ENCODE measurements around the gene NOL4L. TPM values are rescaled to one million over a fixed set of nuclear protein-coding genes. Genes with fewer than 3 reads are reported as not detected.

The NOL4L gene
- total RNA-seq, 1 donor from 2014 or later = 106 TPM

GRCh38 chr20:32562495-32562911 is 22.6 kb downstream of the NOL4L start:
- Mint-ChIP-seq H3K9me3 (ENCODE audit: unreplicated experiment) (peaks cover 22% of the 10 kb centered on the region), H3K4me3 (ENCODE audit: unreplicated experiment) (no peak overlapping the region), H3K27ac (ENCODE audit: unreplicated experiment) (no peak overlapping the region), H3K27me3 (ENCODE audit: unreplicated experiment) (peaks cover 34% of the 10 kb centered on the region), H3K36me3 (ENCODE audit: unreplicated experiment) (peaks cover 5% of the 10 kb centered on the region), H3K4me1 (ENCODE audit: low read depth, unreplicated experiment) (peaks cover 36% of the 10 kb centered on the region)
- no peak for DNase-seq
- no peak for TF ChIP-seq CTCF (IDR thresholded peaks at IDR 0.05; ENCODE audit: partially characterized antibody, unreplicated experiment)

GRCh38 chr20:32560989-32561830 is 23.9 kb downstream of the NOL4L start:
- H3K36me3 Mint-ChIP-seq (ENCODE audit: unreplicated experiment) = peaks cover 5% of the 10 kb centered on the region
- H3K27me3 Mint-ChIP-seq (ENCODE audit: unreplicated experiment) = peaks cover 31% of the 10 kb centered on the region
- no peak for TF ChIP-seq CTCF (IDR thresholded peaks at IDR 0.05; ENCODE audit: partially characterized antibody, unreplicated experiment)
- peaks cover 28% of the 10 kb centered on the region for H3K9me3 Mint-ChIP-seq (ENCODE audit: unreplicated experiment)
- H3K4me3 Mint-ChIP-seq (ENCODE audit: unreplicated experiment) = no peak overlapping the region
- peak; percentile 50 for DNase-seq
- H3K4me1 Mint-ChIP-seq (ENCODE audit: low read depth, unreplicated experiment) = peaks cover 48% of the 10 kb centered on the region
- H3K27ac Mint-ChIP-seq (ENCODE audit: unreplicated experiment) = no peak overlapping the region

- peaks cover 29% of the 10 kb centered on the region for H3K27me3 Mint-ChIP-seq (ENCODE audit: unreplicated experiment)
- peak overlapping the region; percentile 36 for H3K4me3 Mint-ChIP-seq (ENCODE audit: unreplicated experiment)
- no peak for TF ChIP-seq CTCF (IDR thresholded peaks at IDR 0.05; ENCODE audit: partially characterized antibody, unreplicated experiment)
- H3K27ac Mint-ChIP-seq (ENCODE audit: unreplicated experiment) = no peak overlapping the region
- H3K36me3 Mint-ChIP-seq (ENCODE audit: unreplicated experiment) = peaks cover 5% of the 10 kb centered on the region
- H3K9me3 Mint-ChIP-seq (ENCODE audit: unreplicated experiment) = peaks cover 32% of the 10 kb centered on the region
- peaks cover 46% of the 10 kb centered on the region for H3K4me1 Mint-ChIP-seq (ENCODE audit: low read depth, unreplicated experiment)
- DNase-seq = no peak
Measured at GRCh38 chr20:32560482-32560988, 24.6 kb downstream of the NOL4L start.

GRCh38 chr20:32559753-32560380 is 25.3 kb downstream of the NOL4L start:
- peak overlapping the region; percentile 36 for H3K4me3 Mint-ChIP-seq (ENCODE audit: unreplicated experiment)
- H3K4me1 Mint-ChIP-seq (ENCODE audit: low read depth, unreplicated experiment) = peaks cover 45% of the 10 kb centered on the region
- peaks cover 5% of the 10 kb centered on the region for H3K36me3 Mint-ChIP-seq (ENCODE audit: unreplicated experiment)
- no peak for TF ChIP-seq CTCF (IDR thresholded peaks at IDR 0.05; ENCODE audit: partially characterized antibody, unreplicated experiment)
- peaks cover 38% of the 10 kb centered on the region for H3K9me3 Mint-ChIP-seq (ENCODE audit: unreplicated experiment)
- peaks cover 28% of the 10 kb centered on the region for H3K27me3 Mint-ChIP-seq (ENCODE audit: unreplicated experiment)
- peak; percentile 68 for DNase-seq
- H3K27ac Mint-ChIP-seq (ENCODE audit: unreplicated experiment) = no peak overlapping the region
